Neural cell (in vitro differentiated cells): ENCODE data around the gene RDH13. TPM values are rescaled to one million over a fixed set of nuclear protein-coding genes. Genes with fewer than 3 reads are reported as not detected.

Experiments used
- H2AFZ ChIP-seq: fragments of 200-600, 300-800 bp; sonication (generic), shearing (Covaris generic); 2 replicates; pipeline ENCODE4 v1.6.0; 2014; ENCODE audit warnings: low read depth, mild to moderate bottlenecking, antibody characterized with exemption, low read length, moderate library complexity
- H3F3A ChIP-seq: fragments of 200-600 bp; shearing (Covaris generic); 2 replicates; pipeline ENCODE4 v1.6.1; 2016; ENCODE audit warnings: mild to moderate bottlenecking, moderate library complexity, mixed read lengths, antibody characterized with exemption, low read length; ENCODE audit not compliant: insufficient read depth, poor library complexity, severe bottlenecking
- H3K27ac ChIP-seq: fragments of 200-600, 300-800 bp; sonication (generic), shearing (Covaris generic); 2 replicates; pipeline ENCODE4 v1.5.1; 2014; ENCODE audit warnings: mild to moderate bottlenecking, low read length, moderate library complexity
- H3K27me3 ChIP-seq: fragments of 300-800, 200-600 bp; sonication (generic), shearing (Covaris generic); 2 replicates; pipeline ENCODE4 v1.6.0; 2014; ENCODE audit warnings: mild to moderate bottlenecking, low read depth, low read length, moderate library complexity; ENCODE audit not compliant: insufficient read depth
- H3K36me3 ChIP-seq: fragments of 300-800, 200-600 bp; sonication (generic), shearing (Covaris generic); 2 replicates; pipeline ENCODE4 v1.5.1; 2014; ENCODE audit warnings: mild to moderate bottlenecking, antibody characterized with exemption, low read length, moderate library complexity; ENCODE audit not compliant: insufficient read depth
- H3K4me2 ChIP-seq: fragments of 300-800, 200-600 bp; sonication (generic), shearing (Covaris generic); 2 replicates; pipeline ENCODE4 v1.6.0; 2014; ENCODE audit warnings: mild to moderate bottlenecking, low read length
- H3K4me3 ChIP-seq: fragments of 300-800, 200-600 bp; sonication (generic), shearing (Covaris generic); 2 replicates; pipeline ENCODE4 v1.5.1; 2014; ENCODE audit warnings: mild to moderate bottlenecking, low read length, moderate library complexity
- H3K79me2 ChIP-seq: fragments of 200-600 bp; shearing (Covaris generic); replicated peaks from 2 replicates; pipeline ENCODE4 v1.6.0; 2014; ENCODE audit warnings: mild to moderate bottlenecking, low read length, moderate library complexity; ENCODE audit not compliant: insufficient read depth
- H3K9ac ChIP-seq: fragments of 300-800, 200-600 bp; sonication (generic), shearing (Covaris generic); 2 replicates; pipeline ENCODE4 v1.6.1; 2016; ENCODE audit warnings: mild to moderate bottlenecking, low read length, mixed read lengths
- H3K9me2 ChIP-seq: fragments of 200-600 bp; shearing (Covaris generic); 2 replicates; pipeline ENCODE4 v1.6.1; 2016; ENCODE audit warnings: mild to moderate bottlenecking, low read length, mixed read lengths; ENCODE audit not compliant: insufficient read depth
- H3K9me3 ChIP-seq: fragments of 200-600, 300-800 bp; sonication (generic), shearing (Covaris generic); 2 replicates; pipeline ENCODE4 v1.6.1; 2016; ENCODE audit warnings: mild to moderate bottlenecking, mixed run types, low read length, moderate library complexity, mixed read lengths
- H4K20me1 ChIP-seq: fragments of 200-600 bp; shearing (Covaris generic); 2 replicates; pipeline ENCODE4 v1.6.1; 2016; ENCODE audit warnings: mild to moderate bottlenecking, mixed run types; ENCODE audit not compliant: insufficient read depth
- CTCF ChIP-seq: fragments of 450-650 bp; IDR thresholded peaks from 2 replicates; pipeline ENCODE4 v1.5.1; 2014; ENCODE audit warnings: antibody characterized with exemption, mild to moderate bottlenecking, moderate library complexity; ENCODE audit not compliant: poor library complexity, severe bottlenecking
- EP300 ChIP-seq: fragments of 450-650 bp; conservative IDR thresholded peaks from 2 replicates; pipeline ENCODE4 v1.6.1; 2014; ENCODE audit warnings: antibody characterized with exemption, mild to moderate bottlenecking, moderate library complexity; ENCODE audit not compliant: poor library complexity, severe bottlenecking
- EZH2 ChIP-seq: fragments of 200-600, 300-800 bp; shearing (Covaris generic), sonication (generic); IDR thresholded peaks from 2 replicates; pipeline ENCODE4 v1.6.1; 2014; ENCODE audit warnings: antibody characterized with exemption, low read length, borderline replicate concordance, mild to moderate bottlenecking; ENCODE audit not compliant: insufficient read depth, poor library complexity, severe bottlenecking
- MXI1 ChIP-seq: fragments of 450-650 bp; conservative IDR thresholded peaks from 2 replicates; pipeline ENCODE4 v1.6.1; 2014; ENCODE audit warnings: antibody characterized with exemption, mild to moderate bottlenecking; ENCODE audit not compliant: poor library complexity, severe bottlenecking
- POLR2AphosphoS5 ChIP-seq: IDR thresholded peaks from 2 replicates; pipeline ENCODE4 v1.6.1; 2012
- RAD21 ChIP-seq: fragments of 450-650 bp; conservative IDR thresholded peaks from 2 replicates; pipeline ENCODE4 v1.6.1; 2014; ENCODE audit warnings: antibody characterized with exemption, mild to moderate bottlenecking, moderate library complexity
- REST ChIP-seq: IDR thresholded peaks from 2 replicates; pipeline ENCODE4 v1.6.1; 2012; ENCODE audit warnings: borderline replicate concordance
- SMC3 ChIP-seq: fragments of 450-650 bp; conservative IDR thresholded peaks from 2 replicates; pipeline ENCODE4 v1.6.1; 2014; ENCODE audit warnings: antibody characterized with exemption, mild to moderate bottlenecking, moderate library complexity; ENCODE audit not compliant: poor library complexity
- TAF1 ChIP-seq: IDR thresholded peaks from 2 replicates; pipeline ENCODE4 v1.6.1; 2012; ENCODE audit warnings: low read depth
- polyA plus RNA-seq: library from polyadenylated mRNA; depleted of rRNA; stranded (reverse); fragments of >200 nt; gene quantifications from 2 replicates; pipeline ENCODE4 v1.2.3, GENCODE V29; 2014

Gene RDH13
- polyA plus RNA-seq, 1 donor from 2014 or later, result 9.8 TPM

- H3F3A ChIP-seq, result no peaks in the 10 kb centered on the region
- no peaks in the 10 kb centered on the region for H3K9me3 ChIP-seq
- H3K9me2 ChIP-seq, result no peaks in the 10 kb centered on the region
- H3K79me2 ChIP-seq, result no peaks in the 10 kb centered on the region
- no peaks in the 10 kb centered on the region for H3K36me3 ChIP-seq
- TF ChIP-seq MXI1, result no peak
- no peak for TF ChIP-seq RAD21
- TF ChIP-seq REST, result no peak
- TF ChIP-seq EZH2, result no peak
- TF ChIP-seq SMC3, result no peak
- no peak for TF ChIP-seq POLR2AphosphoS5
- TF ChIP-seq TAF1, result no peak
- no peak for TF ChIP-seq EP300
- H3K4me3 ChIP-seq, result no peak overlapping the region
- H3K9ac ChIP-seq, result no peak overlapping the region
- H3K4me2 ChIP-seq, result no peak overlapping the region
- no peak overlapping the region for H2AFZ ChIP-seq
- no peaks in the 10 kb centered on the region for H3K27me3 ChIP-seq
- H3K27ac ChIP-seq, result no peak overlapping the region
- H4K20me1 ChIP-seq, result no peaks in the 10 kb centered on the region
These were observed 18.7 kb downstream of the RDH13 start for GRCh38 chr19:55044286-55044685.

GRCh38 chr19:55042688-55043087, 20.3 kb downstream of the RDH13 start:
- Histone ChIP-seq H3K9ac (no peak overlapping the region), H3K36me3 (no peaks in the 10 kb centered on the region), H3K4me3 (no peak overlapping the region), H3K27me3 (no peaks in the 10 kb centered on the region), H3K4me2 (no peak overlapping the region), H2AFZ (no peak overlapping the region), H3F3A (no peaks in the 10 kb centered on the region), H4K20me1 (no peaks in the 10 kb centered on the region), H3K9me3 (no peaks in the 10 kb centered on the region), H3K9me2 (no peaks in the 10 kb centered on the region), H3K27ac (no peak overlapping the region), H3K79me2 (no peaks in the 10 kb centered on the region)
- TF ChIP-seq EP300 (no peak), EZH2 (no peak), REST (no peak), RAD21 (no peak), MXI1 (no peak), POLR2AphosphoS5 (no peak), CTCF (no peak), TAF1 (no peak), SMC3 (no peak)
